Activated CD4-positive, alpha-beta T cell treated with anti-CD3 and anti-CD28 coated beads, Interleukin-2, amount 50 U/mL, for 16 hours (primary cell): ENCODE measurements around the gene ALK.

ENCODE experiments used
- DNase-seq: peaks from one replicate; pipeline ENCODE4 v3.0.0-alpha.2; 2020

Gene ALK

GRCh38 chr2:29162204-29162928, 759.0 kb downstream of the ALK start:
- no peak for DNase-seq

GRCh38 chr2:29160184-29160583, 761.2 kb downstream of the ALK start:
- DNase-seq: no peak

- DNase-seq: no peak
Observed at GRCh38 chr2:29159125-29159524, 762.3 kb downstream of the ALK start.

- no peak for DNase-seq
Observed at GRCh38 chr2:29157131-29157530, 764.3 kb downstream of the ALK start.

GRCh38 chr2:29155578-29155977, 765.8 kb downstream of the ALK start:
- DNase-seq: no peak

- no peak for DNase-seq
Observed at GRCh38 chr2:29154610-29155009, 766.8 kb downstream of the ALK start.

- no peak for DNase-seq
Observed at GRCh38 chr2:29147963-29148362, 773.4 kb downstream of the ALK start.

- no peak for DNase-seq
Observed at GRCh38 chr2:29146197-29146596, 775.2 kb downstream of the ALK start.

GRCh38 chr2:29143657-29144056, 777.7 kb downstream of the ALK start:
- no peak for DNase-seq
